A549 treated with AZD9567 at 1 μM for 4 hours (cell line): Measurements from ENCODE around the gene FXYD3. TPM values are rescaled to one million over a fixed set of nuclear protein-coding genes. Genes with fewer than 3 reads are reported as not detected.

Source experiments
- total RNA-seq: library from RNA; stranded (reverse); fragments of 200-300 nt; extraction: Qiagen RNA extraction; gene quantifications from 5 replicates; pipeline ENCODE4 v1.2.3, GENCODE V29; 2022; ENCODE audit not compliant: insufficient read depth

Gene FXYD3
- total RNA-seq: 0.17 to 0.50 TPM (median 0.35 TPM) in 4 of 5 replicates, not detected in the other

GRCh38 chr19:35115177-35115951 lies at the start of gene FXYD3:
FXYD3 (plus strand) TSS chr19:35115823; CDS start chr19:35119377, 3,554 bp downstream.

GRCh38 chr19:35134601-35135242 lies 19.1 kb downstream of the FXYD3 start, which contains the start of gene LGI4:
LGI4 (minus strand) TSS chr19:35135059; CDS start chr19:35134680, 379 bp downstream.

DNA sequence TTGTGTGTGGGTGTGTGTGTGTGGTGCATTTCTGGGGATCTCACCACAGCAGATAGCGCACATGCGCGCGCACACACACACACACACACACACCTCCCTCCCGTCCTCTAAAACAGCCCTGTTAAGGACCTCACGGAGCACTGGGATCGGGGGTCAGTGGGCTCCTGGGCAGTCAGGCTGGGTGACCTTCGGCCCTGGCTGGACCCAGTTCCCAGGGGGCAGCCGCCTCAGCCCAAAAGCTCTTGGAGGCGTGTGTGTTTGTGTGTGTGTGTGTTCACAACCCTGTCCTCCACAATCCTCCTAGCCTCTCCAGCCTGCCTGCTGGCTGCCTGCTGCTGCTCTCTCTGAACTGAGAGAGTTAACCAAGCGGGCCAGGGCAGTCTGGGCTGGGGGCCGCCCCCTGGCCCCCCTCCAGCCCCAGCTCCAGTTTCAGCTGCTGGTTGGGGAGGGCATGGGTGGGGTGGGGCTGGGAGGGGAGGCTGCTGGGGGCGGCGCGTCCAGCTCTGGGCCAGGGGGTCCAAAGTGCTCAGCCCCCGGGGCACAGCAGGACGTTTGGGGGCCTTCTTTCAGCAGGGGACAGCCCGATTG lies 22.8 kb downstream of the FXYD3 start, which contains the start of gene FXYD1:
TSS of gene FXYD1 (plus strand) at position 520 of the 588 bp plus-strand sequence. CDS start 1,256 bp downstream, outside the sequence.

DNA sequence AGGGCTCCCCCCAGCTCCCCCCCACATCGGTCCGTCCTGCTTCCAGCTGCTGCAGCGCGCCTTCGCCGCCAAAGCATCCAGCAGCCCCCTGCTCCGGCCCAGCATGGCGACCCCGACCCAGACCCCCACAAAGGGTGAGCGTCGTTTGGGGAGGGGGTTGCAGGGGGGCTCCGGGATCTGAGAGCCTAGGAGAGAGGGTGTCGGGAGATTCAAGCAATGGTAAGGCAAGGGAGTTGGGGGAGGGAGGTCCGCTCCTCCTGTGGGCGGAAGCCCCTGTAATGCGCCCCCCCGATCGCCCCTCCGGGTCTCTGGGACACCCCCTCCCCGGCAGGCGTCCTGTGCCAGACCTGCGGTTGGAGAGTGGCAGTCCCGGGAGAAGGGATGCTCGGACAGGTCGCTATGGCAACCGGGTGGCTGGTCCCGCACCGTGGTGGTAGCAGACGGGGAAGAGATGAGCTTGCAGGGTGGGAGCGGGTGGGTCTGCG lies 27.6 kb downstream of the FXYD3 start, which contains the start of gene FXYD7:
TSS of gene FXYD7 (plus strand) at position 25 of the 485 bp plus-strand sequence. CDS start at position 104, 79 bp downstream.

GRCh38 chr19:35154525-35155406 lies 39.1 kb downstream of the FXYD3 start, which contains the start of gene FXYD5:
FXYD5 (plus strand) TSS chr19:35154735; CDS start chr19:35155551, 816 bp downstream.

Other genes with a start within 250 kb of the FXYD3 start
- 5.3 to 6.1 TPM (median 5.6 TPM) in 5 replicates for gene ZNF30, start 188.9 kb upstream of the FXYD3 start, total RNA-seq
- 0.49 to 1.5 TPM (median 1.3 TPM) in 5 replicates for gene ZNF792, start 151.6 kb upstream of the FXYD3 start, total RNA-seq
- 129 to 140 TPM (median 137 TPM) in 5 replicates for gene GRAMD1A, start 115.5 kb upstream of the FXYD3 start, total RNA-seq
- gene SCN1B, start 85.4 kb upstream of the FXYD3 start, total RNA-seq: 8.7 to 17.8 TPM (median 17.2 TPM) in 5 replicates
- gene HPN, start 74.1 kb upstream of the FXYD3 start, total RNA-seq: 0.09 to 0.20 TPM (median 0.13 TPM) in 3 of 5 replicates, not detected in the others
- gene LGI4, start 19.2 kb downstream of the FXYD3 start, total RNA-seq: 0.07 to 0.32 TPM (median 0.22 TPM) in 4 of 5 replicates, not detected in the other
- 0.21 to 0.88 TPM (median 0.29 TPM) in 4 of 5 replicates, not detected in the other for gene FXYD1, start 23.0 kb downstream of the FXYD3 start, total RNA-seq
- gene FXYD7, start 27.4 kb downstream of the FXYD3 start, total RNA-seq: 0.21 to 0.29 TPM (median 0.23 TPM) in 4 of 5 replicates, not detected in the other
- gene FXYD5, start 38.9 kb downstream of the FXYD3 start, total RNA-seq: 172 to 212 TPM (median 198 TPM) in 5 replicates
- gene FAM187B, start 112.9 kb downstream of the FXYD3 start, total RNA-seq: not detected in 5 replicates
- gene LSR, start 133.2 kb downstream of the FXYD3 start, total RNA-seq: 5.7 to 11.3 TPM (median 9.0 TPM) in 5 replicates
- gene USF2, start 153.1 kb downstream of the FXYD3 start, total RNA-seq: 127 to 152 TPM (median 146 TPM) in 5 replicates
- 0.06 to 0.27 TPM (median 0.12 TPM) in 4 of 5 replicates, not detected in the other for gene HAMP, start 166.7 kb downstream of the FXYD3 start, total RNA-seq
- 0.09 to 0.13 TPM in 2 of 5 replicates, not detected in the others for gene MAG, start 176.3 kb downstream of the FXYD3 start, total RNA-seq
- gene CD22, start 213.4 kb downstream of the FXYD3 start, total RNA-seq: 0.65 to 1.4 TPM (median 0.98 TPM) in 4 of 5 replicates, not detected in the other
- 0.05 TPM in 1 of 5 replicates, not detected in the others for gene FFAR1, start 232.1 kb downstream of the FXYD3 start, total RNA-seq
- gene FFAR3, start 242.6 kb downstream of the FXYD3 start, total RNA-seq: 0.07 TPM in 1 of 5 replicates, not detected in the others